Breast epithelium (tissue), 3 donors: Measurements from ENCODE around the gene LHCGR.

ENCODE experiments used
- POLR2A ChIP-seq: fragments of 450-650 bp; IDR thresholded peaks from one replicate; pipeline ENCODE4 v1.6.1; 2016; ENCODE audit warnings: antibody characterized with exemption, mild to moderate bottlenecking, moderate library complexity
- POLR2AphosphoS5 ChIP-seq, 3 donors: sonication (generic); formaldehyde crosslinking; IDR thresholded peaks; one replicate each; pipeline ENCODE4 v1.6.1; 2017; ENCODE audit warnings: antibody characterized with exemption in 3 of 3
- TF ChIP-seq, protein P1 (sequence below), 3 donors: fragments of 450-650 bp; IDR thresholded peaks; one replicate each; pipeline ENCODE4 v1.5.1; 2016 to 2017; ENCODE audit warnings: antibody characterized with exemption in 3 of 3, mild to moderate bottlenecking in 3 of 3, moderate library complexity in 3 of 3

DNA sequence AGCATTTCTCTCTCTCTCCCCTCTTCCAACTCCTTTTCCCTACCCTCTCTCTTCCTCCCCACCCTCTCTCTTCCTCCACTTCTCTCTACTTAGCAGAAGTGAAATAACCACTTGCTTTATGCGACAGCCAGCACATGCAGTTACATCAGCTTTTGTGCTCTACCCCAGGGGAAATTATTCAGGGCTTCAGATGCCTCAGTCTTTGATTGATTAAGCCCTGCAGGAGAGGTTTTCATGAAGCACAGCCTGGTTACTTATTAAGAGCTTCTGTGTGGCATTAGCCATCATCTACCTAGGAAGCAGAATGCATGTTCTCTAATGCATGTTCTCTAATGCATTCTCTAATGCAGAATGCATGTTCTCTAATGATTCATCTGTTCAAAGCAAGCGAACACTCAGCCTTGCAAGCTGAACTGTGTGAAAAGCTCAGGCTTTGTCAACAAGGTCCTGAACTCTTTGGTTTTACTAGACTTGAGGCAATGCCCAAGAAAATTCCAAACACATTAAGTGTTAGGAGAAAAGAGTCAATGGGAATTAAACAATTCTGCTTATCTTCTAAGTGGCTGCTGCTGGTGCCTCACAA, 56.1 kb downstream of the LHCGR start:
- TF ChIP-seq POLR2A (no peak), POLR2AphosphoS5 (IDR thresholded peaks at IDR 0.05) (no peak)
- TF ChIP-seq, protein P1, sequence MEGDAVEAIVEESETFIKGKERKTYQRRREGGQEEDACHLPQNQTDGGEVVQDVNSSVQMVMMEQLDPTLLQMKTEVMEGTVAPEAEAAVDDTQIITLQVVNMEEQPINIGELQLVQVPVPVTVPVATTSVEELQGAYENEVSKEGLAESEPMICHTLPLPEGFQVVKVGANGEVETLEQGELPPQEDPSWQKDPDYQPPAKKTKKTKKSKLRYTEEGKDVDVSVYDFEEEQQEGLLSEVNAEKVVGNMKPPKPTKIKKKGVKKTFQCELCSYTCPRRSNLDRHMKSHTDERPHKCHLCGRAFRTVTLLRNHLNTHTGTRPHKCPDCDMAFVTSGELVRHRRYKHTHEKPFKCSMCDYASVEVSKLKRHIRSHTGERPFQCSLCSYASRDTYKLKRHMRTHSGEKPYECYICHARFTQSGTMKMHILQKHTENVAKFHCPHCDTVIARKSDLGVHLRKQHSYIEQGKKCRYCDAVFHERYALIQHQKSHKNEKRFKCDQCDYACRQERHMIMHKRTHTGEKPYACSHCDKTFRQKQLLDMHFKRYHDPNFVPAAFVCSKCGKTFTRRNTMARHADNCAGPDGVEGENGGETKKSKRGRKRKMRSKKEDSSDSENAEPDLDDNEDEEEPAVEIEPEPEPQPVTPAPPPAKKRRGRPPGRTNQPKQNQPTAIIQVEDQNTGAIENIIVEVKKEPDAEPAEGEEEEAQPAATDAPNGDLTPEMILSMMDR (IDR thresholded peaks at IDR 0.05) = no peak
